ENCODE data around the gene KIAA0232.
"Not testable (repeated sequence)": the region's sequence is repeated elsewhere in the genome, so short reads cannot be mapped to it uniquely, and the experiment has no call there.

The KIAA0232 gene

DNA sequence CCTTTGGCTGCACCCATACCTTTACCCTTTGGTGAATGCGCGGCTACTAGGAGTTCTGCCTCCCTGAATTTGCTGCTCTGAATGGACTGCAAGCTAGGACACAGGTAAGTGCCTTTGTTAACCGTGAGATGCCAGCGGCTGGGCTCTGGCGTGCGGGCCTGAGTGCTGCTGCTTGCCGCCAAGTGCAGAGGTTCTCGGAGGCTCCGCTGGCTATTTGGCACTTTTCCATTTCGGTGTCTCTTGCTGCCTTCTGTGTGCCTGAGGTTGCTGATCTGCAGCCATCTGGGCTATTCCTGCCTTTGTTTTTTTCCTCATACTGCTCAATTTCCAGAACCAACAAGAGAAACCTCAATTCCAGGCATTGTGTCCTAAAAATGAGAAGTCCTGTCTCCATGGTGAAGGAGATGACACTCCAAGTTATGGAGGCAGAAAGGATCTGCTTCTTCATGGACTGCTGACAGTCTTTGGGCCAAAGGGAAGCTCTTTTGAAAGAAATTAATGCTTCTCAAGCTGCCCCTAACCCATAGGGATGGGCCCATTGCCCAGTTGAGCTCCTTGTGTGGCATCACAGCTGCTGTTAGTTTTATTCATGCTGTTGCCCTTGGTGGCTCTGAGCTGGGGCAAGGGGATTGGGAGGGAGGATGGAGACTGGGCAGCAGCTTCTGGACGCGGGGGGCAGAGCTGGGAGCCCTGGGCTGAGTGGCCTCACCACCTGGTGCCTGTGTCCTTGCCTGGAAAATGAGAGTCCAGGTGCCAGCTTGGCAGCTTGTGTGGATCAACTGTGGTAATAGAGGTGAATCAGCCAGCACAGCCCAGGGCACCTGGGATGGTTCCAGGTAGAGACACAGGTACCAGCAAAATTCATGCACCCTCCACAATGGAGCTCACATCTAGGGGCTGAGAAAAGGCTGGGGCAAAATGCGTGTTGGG is 123.3 kb downstream of the KIAA0232 start:
- DNase-seq: no peak

DNA sequence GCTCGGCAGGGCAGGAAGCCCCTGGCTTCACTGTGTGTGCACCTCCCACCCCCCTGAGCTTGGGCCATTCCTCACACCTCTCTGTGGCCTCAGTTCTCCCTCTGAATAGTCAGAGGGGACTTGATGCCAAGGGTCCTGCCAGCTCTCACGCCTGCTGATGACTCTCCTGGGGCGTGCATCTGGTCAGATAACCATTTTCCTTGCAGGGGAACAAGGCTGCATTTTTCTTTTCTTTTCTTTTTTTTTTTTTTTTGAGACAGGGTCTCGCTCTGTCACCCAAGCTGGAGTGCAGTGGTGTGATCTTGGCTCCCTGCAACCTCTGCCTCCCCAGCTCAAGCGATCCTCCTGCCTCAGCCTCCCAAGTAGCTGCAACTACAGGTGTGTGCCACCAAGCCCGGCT is 124.0 kb downstream of the KIAA0232 start:
- DNase-seq: not testable (repeated sequence)

DNA sequence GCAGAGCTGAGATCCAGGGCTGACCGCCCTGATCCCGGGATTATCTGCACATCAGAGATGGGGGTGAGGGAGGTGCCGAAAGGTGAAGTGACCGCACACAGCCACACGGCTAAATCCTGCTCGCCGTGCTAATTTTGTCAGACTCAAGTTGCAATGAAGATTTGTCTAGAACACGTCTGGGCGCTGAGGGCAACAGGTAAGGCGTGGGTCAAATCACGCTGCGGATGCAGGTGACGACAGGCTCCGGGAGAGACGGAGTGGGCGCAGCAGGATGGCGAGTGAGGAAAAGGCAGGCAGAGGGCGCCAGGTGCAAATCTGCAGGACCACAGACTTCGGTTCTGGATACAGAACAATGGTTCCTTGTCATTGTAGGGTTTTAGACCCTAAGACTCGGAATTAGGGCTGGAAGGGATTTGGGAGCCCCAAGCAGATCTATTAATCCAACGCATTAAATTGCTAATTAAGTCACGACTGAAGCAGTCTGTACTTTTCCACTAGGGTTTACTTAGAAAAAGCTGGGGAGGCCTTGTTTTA is 125.2 kb downstream of the KIAA0232 start:
- DNase-seq: no peak

DNA sequence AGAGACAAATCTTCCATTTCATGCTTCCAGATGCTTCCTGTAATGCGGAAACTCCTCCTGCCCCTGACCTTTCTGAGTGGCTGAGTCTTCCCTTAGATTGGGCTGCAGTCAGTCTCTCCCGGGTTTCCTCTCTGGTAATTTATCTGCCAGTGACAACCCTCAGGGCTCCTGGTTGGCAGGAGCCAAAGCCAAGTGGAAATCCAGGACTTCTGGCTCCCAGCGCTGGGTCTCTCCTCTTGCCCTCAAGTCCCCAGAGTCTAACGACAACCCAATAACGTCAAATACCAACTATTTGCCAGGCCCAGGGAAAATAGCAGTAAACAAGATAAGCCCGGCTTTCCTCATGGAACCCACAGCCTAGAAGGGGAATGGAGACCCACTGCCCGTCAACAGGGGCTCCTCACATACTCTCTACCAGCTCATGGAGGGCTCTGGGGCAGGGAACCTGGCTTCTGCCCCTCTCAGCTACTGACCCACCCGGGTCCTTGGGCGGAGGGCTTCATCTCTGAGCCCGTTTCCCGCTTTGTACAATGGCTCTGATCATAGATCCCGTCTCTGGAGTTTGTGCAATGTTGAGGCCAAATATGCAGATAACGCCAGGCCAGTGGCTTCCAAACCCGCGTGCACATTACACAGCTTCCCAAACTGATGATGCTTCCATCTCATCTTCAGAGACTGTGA is 126.0 kb downstream of the KIAA0232 start:
- DNase-seq: peak in 1 of 3 donors; percentile 29

DNA sequence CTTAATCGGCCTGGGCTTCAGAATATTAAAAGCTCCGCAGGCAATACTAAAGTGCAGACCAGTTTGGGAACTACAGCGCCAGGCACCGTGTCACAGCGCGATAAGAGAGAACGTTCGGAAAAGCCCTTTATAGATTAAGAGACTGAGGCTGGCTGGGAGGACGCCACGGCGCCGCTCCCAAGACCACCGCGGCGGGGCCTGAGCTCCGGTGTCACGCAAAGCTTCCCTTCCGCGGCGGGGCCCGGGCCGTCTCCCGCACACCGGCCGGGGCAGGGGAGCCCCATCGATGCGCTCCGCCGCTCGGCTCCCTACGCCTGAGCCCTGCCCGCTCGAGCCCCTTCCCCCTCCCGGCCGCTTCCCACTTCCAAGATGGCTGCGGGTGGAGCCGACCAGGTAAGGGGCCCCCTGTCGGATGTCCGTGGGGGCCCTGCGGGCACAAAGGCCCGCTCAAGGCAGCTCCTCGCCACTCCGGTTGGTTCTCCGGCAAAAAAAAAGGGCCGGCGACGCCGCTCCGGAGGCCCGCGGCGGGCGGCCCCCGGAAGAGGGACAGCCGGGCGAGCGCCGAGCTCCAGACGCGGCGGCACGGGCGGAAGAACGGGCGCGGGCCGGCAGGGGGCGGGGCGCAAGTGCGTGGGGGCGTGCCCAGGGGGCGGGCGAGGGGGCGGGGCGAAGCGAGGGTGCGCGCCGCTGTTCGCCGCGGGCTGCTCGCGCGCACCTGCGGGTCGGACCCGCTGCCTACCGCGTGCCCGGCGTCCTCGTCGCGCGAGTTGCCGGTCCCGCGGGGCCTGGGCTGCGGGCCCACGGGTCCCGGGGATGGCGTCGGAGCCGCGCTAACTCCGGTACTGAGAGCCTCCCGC is 126.8 kb downstream of the KIAA0232 start, which contains the start of gene TBC1D14:
TBC1D14 (plus strand) TSS at position 714 of the 857 bp plus-strand sequence. CDS start 13,564 bp downstream, outside the sequence.
- DNase-seq: peak; percentile 82 to 96 (median 92)

DNA sequence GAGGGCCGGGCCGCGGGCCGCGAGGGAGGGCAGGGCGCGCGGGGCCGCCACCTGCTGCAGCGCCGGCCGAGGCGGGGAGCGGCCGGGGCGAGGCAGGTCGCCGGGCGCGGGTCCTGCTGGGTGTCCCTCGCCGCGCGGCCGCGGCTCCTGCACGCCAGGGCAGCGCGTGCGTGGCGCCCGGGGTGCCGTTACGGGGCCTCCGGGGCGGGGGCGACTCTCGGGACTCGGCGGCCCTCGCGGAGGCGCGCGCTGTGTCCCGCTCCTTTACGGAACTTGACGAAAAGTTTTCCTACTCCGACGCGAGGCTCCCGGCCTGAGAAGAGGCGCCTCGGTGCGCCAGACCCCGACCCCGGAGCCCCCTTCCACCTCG is 127.4 kb downstream of the KIAA0232 start:
- peak; percentile 68 to 85 (median 71) for DNase-seq

DNA sequence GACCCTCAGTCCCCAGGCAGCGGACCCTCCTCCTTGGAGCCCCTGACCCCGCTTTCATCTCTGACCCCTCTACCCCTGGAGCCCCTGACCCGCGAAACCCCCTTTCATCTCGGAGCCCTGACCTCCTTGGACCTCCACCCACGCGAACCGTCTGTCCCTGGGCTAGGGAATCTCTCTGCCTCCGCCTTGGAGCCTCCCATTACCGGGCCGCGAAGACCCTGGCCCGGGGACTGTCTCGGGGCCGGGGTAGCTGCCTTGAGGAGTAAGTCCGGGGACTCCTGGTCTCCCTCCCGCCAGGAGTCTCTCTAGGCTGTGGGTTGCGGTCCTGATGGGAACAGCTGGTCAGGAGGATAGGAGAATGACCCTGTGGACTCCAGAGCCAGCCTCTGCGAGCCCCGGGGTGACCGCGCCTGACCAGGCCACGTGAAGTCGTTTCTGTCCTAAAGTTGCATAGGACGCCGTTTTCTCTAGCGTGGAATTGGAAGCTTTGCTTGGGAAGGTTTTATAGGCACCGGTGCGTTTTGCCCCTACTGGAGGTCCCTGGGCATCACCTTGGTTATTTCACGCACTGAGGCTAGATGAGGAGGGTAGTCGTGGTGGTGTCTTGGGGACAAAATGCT is 127.9 kb downstream of the KIAA0232 start:
- DNase-seq: peak in 1 of 3 donors; percentile 54

DNA sequence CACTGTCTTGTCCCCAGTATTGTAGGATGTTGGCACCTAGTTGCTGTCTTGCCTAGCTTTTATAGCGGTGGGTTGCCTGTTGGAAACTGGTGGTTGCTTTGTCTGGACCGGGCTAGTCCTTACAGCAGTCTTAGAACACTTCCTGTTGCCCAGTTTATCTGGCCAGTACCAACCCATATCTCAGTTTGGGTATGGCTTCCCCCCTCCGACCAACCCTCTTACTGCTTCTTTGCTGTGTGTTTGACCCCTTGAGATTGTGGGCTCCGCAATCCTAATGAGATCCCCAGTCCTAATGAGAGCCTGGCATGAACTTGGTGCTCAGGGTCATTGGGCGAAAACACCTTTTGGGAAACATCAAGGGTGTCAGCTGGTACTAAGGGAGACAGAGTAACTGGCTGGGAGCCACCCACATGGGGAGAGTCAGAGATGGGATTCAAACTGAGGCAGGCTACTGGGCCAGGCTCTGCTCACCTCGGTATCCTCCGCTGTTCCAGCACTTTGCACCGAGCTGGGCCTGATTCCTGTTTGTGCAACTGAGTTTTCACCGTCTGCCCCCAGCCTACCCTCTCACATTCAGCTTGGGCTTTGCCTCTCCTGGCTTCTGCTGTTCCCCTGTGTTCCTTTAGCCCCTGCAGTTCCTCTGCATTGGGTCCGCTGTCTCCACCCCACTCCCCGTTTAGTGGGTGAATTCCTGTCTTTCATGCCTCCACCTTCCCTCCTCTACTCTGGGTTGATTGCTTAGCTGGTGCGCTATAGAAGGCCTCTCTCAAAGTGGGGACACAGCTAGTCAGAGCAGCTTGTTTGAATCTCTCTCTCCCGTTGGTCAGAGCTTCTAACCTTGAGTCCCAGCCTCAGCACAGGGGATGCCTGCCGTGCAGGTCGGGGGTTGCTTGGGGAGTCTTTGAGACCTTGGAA is 128.7 kb downstream of the KIAA0232 start:
- DNase-seq: no peak

DNA sequence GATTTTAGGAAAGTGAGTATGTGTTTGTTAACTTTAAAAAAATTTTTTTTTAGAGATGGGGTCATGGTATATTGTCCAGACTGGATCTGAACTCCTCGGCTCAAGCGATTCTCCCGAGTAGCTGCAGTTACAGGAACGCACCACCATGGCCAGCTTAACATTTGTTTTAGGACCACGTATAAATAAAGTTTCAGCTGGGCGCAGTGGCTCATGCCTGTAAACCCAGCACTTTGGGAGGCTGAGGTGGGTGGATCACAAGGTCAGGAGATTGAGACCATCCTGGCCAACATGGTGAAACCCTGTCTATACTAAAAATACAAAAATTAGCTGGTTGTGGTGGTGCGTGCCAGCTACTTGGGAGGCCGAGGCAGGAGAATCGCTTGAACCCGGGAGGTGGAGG is 129.4 kb downstream of the KIAA0232 start:
- DNase-seq: not testable (repeated sequence)

DNA sequence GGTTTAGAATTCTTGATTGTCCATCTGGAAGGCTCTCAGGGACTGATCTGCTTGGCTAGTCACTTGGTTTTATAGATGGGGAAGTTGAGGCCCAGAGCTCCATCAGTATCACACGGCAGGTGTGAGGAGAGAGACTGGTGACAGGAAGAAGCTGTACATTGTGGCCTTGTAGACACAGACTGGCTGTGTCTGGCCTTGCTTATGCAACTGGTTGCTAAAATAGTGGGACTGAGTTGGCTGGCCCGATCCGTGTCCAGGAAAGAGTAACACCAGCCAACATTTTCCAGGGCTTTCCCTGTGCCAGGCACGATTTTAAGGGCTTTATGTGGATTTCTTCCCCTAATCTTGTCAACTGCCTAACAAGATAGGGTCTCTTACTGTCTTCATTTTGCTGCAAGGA is 129.9 kb downstream of the KIAA0232 start:
- no peak for DNase-seq

DNA sequence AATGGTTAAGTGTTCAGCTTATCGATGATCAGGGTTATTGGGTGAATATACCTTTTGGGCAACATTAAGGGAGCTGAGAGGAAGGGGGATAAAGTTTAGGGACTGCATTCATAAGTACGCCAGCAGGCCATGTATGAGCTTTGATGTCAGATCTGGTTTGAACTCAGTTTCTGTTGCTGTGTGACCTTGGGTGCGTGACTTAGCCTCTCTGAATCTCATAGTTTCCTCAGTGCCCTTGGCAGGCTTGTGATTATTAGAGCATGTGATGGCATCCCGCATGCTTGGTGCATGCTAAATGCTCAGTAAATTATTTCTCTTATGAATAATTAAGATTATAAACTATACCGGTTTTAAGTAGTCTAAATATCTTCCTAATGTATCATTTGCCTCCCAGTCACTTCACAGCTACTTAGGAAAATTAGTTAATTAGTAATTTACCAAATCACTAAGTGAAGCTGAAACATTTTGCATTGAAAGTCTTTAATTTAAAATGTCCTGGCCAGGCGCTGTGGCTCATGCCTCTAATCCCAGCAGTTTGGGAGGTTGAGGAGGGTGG is 130.9 kb downstream of the KIAA0232 start:
- no peak for DNase-seq

DNA sequence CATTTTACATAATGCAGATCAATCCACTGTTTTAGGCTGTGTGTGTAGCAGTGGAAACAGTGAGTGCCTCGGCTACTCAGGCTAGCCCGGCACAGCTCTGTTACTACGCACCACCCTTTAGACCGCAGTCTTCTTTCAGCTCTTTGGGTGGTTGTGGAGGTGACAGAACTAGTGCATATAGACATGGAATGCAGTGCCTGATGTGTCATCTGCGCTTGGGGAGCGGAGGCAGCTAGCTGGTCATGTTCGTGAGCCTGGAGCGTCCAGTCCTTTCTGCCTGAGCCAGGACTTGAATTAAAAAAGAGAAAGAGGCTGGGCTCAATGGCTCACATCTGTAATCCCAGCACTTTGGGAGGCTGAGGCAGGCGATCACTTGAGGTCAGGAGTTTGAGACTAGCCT is 131.9 kb downstream of the KIAA0232 start:
- DNase-seq: no peak

DNA sequence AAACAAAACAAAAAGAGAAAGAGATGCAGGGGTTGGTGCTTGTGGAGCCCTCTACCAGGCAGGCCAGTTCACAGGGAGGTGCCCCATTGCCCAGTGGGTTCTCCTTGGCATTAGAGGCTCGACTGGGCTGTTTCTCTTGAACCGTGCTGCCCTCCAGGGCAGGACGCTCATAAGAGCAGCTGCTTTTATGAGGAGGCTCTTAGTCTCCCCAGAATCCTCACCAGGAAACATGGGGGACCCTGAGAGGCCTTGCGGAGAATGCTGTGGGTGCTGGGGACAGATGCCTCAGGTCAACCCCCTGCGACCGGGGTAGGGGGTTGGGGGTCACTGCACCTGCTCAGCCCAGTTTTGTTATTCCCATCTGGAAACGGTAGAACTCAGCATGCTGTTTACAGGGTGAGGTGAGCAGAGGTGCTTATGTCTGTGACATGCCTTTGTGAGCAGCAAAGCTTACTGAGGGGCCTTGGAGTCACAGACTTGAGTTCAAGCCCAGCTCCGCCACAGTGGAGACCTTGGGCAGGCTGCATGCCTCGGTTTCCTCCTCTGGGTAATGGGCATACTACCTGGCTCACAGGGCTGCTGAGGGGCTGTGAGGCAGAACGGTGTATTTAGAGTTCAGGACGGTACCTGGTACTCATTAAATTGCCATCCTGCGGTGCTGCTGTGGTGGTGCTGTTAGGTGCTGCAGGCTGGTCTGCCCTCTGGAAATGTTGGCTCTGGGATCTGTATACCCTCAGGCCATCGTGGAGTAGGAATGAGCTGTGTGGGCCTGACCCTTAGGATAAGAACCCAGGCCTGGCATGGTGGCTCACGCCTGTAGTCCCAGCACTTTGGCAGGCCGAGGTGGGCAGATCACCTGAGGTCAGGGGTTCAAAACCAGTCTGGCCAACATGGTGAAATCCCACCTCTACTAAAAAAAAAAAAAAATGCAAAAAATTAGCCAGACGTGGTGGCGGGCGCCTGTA is 132.8 kb downstream of the KIAA0232 start:
- no peak for DNase-seq

DNA sequence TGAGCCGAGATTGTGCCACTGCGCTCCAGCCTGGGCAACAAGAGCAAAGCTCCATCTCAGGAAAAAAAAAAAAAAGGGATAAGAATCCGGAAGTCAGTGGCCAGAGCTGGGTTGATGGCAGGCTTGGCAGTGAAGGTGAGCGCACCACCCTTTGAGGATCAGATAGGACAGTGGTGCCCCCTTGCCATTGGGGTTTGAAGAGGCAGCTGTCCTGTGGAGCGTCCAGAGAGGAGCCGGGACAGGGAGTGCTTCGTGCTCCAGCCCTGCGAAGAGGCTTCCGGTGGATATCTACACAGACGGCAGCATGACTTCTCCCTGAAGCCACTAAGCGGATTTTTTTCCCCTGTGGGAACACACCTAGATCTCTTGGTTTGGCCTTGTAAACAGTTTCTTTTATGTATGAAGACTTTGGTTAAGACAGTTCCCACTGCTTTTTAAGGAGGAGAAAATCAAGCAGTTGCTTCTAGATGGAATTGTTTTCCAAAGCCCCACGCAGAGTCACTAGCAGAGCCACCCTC is 133.6 kb downstream of the KIAA0232 start:
- DNase-seq: no peak

DNA sequence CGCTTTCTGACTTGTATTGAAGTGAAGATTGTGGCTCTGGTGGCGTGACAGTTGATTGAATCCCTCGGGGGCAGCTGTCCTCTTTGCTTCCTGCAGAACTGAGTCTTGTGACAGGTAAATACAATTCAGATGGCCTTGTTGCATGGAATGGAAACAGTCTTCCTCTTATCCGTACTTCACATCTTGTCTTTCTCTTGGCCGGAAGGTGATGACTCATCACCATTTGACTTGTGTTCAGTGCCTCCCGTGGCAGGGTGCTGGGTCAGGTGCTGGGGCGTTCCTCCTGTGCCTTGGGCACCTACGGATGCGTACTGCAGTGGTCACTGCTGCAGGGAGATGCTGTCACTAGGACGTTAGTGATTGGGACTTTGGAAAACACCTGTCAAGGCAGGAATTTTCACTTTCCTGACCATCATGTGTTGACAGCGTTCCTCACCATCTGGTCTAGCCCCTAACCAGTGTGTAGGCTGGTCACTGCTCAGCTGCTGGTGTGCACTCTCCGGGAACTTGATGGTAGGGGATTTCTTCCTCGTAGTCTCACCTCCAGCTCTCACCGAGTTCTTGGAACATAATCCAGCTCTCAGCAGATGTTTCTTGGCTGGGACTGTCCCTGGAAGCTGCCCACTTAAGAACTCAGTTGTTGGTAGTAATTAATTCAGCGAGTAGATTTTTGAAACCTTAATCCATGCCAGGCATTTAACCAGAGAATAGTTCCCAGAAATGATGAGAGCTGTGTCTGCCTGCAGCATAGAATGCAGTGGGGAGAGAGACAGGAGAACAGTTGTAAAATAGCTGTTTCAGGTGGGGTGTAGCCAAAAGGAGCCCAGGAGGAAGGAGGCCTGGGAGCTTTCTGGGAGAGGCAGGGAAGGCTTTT is 134.3 kb downstream of the KIAA0232 start:
- DNase-seq: peak; percentile 58 to 69 (median 69)

DNA sequence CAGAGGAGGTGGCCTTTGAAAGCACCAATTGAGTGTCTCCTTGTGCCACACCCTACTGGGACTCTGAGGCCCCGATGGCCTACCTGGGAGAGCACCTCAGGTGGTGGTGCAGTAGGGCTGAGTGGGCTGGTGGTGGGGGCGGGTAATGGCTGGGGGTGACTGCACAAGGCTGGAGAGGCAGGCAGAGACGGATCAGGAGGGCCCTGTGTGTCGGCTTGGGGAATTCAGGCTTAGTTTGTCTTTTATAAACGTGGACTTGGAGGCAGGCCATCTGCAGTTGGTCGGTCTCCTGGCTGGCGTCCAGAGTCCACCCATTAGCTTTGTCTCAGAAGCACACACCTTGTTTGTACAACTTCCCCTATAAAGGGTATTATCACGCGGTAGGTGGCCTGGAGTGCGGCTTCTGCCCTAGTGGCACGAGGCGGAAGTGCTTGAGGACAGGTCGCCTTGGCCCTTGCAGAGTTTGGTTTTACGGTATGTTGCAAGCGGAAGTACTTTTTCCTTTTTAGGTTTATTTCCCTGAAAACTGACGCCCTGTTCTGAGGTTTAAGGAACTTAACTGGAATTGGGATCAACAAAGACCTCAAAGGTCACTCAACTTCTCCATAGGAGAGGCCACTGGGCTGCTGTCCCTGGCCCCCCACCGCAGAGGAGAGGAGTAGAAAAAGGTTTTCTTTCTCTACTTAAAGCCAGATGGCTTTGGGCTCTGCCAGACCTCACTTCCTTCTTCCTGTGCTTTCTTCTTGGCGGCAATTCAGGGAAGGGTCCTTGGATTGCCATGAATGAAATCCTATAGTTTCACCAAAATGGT is 135.1 kb downstream of the KIAA0232 start:
- peak; percentile 76 to 88 (median 77) for DNase-seq

DNA sequence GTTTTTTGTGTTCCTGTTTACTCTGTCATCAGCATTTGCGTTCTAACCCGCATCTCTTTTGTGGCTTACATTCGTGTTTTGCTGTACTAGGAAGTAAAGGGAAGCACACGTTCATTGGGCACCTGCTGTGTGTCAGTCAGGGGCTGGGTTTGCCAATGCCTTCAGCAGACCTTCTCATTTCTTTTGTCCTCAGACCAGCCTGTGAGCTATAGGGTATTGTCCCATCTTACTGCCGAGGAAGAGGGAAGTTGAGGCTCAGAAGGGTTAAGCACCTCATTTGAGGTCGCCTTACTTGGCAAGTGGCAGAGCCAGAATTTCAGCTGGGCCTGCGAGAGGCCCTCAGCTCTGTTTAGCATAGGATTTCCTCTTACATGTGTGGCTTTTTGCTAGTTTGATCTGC is 135.8 kb downstream of the KIAA0232 start:
- no peak for DNase-seq
